Omental fat pad (tissue), 4 donors: Measurements from ENCODE around the gene RCCD1. TPM values are rescaled to one million over a fixed set of nuclear protein-coding genes. Genes with fewer than 3 reads are reported as not detected.
"Not testable (repeated sequence)": the region's sequence is repeated elsewhere in the genome, so short reads cannot be mapped to it uniquely, and the experiment has no call there.

Experiments used
- ATAC-seq: fragments of 150-250 bp; one replicate; pipeline ENCODE4 v1.9.1; 2016; ENCODE audit warnings: mild to moderate bottlenecking, moderate library complexity; ENCODE audit not compliant: low FRiP score
- DNase-seq: peaks from one replicate; pipeline ENCODE4 v3.0.0-alpha.2; 2019; ENCODE audit warnings: low spot score
- total RNA-seq, 4 donors: library from RNA; depleted of rRNA; stranded (reverse); fragments of >200 nt; gene quantifications; one replicate each; pipeline ENCODE4 v1.1.0, GENCODE V29; 2016
- TF ChIP-seq, protein P1 (sequence below), 3 donors: fragments of 450-650 bp; IDR thresholded peaks; one replicate each; pipeline ENCODE4 v1.5.1; 2016 to 2017; ENCODE audit warnings: antibody characterized with exemption in 3 of 3, mild to moderate bottlenecking in 3 of 3, moderate library complexity in 2 of 3

RCCD1 gene
- total RNA-seq, 4 donors from 2014 or later, result 2.6 to 6.6 (median 5.0) TPM

DNA sequence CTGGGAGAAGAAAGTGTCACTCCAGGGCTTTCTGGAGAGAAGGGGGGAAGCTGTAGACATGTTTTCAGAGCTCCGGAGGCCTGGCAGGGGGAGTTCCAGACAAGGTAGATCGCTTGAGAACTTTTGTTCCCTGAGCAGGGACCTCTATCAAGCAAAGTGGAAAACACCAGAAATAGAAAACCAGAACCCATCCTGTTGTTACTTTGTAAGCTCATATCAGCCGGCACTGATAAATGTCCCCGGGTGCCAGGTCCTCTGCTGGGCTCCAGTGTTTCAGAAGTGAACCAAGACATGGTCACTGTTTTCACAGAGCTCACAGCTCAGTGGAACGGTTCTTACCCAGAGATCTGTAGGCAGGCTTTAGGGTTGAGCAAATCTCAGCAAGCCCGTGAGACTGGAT, 35.8 kb upstream of the RCCD1 start:
- DNase-seq, result no peak
- TF ChIP-seq, protein P1, sequence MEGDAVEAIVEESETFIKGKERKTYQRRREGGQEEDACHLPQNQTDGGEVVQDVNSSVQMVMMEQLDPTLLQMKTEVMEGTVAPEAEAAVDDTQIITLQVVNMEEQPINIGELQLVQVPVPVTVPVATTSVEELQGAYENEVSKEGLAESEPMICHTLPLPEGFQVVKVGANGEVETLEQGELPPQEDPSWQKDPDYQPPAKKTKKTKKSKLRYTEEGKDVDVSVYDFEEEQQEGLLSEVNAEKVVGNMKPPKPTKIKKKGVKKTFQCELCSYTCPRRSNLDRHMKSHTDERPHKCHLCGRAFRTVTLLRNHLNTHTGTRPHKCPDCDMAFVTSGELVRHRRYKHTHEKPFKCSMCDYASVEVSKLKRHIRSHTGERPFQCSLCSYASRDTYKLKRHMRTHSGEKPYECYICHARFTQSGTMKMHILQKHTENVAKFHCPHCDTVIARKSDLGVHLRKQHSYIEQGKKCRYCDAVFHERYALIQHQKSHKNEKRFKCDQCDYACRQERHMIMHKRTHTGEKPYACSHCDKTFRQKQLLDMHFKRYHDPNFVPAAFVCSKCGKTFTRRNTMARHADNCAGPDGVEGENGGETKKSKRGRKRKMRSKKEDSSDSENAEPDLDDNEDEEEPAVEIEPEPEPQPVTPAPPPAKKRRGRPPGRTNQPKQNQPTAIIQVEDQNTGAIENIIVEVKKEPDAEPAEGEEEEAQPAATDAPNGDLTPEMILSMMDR (IDR thresholded peaks at IDR 0.05), result no peak
- ATAC-seq, result no peak

DNA sequence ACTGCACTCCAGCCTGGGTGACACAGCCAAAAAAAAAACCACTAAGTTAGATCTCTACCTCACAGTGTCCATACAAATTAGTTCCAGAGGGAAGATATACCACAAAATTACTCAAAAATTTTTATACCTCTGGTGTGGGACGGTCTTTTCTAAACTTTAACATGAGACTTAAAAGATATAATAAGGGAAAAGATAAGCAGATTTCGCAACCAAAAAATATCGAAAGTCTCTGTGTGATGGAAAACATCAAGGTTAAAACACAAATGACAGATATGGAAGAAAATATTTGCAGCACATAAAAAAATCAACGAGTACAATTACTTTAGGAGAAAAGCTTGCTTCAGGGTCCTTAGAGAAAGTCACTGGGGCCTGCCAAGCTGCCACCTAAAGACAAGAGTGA, 32.8 kb upstream of the RCCD1 start:
- DNase-seq, result no peak
- TF ChIP-seq, protein P1 (IDR thresholded peaks at IDR 0.05), result no peak
- ATAC-seq, result no peak

DNA sequence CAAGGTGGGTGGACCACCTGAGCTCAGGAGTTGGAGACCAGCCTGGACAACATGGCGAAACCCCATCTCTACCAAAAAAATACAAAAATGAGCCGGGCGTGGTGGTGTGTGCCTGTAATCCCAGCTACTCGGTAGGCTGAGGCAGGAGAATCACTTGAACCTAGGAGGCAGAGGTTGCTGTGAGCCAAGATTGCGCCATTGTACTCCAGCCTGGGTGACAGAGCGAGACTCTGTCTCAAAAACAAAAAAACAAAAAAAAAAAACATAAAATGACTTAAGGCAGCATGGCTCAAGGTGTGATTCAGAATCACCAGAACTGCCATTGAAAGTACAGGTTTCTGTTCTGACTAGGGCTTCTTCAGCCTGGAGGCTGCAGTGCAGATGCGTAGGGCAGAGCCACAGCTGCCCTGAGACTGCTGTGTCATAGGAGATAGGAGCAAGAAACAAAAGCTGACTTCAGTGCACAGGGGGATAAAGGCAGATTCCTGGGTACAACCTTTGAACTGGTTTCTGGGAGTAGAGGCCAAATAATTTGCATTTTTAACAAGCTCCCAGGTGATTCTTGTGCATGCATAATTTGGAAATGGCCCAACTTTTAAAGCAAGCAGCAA, 31.9 kb upstream of the RCCD1 start:
- ATAC-seq, DNase-seq: not testable (repeated sequence)

DNA sequence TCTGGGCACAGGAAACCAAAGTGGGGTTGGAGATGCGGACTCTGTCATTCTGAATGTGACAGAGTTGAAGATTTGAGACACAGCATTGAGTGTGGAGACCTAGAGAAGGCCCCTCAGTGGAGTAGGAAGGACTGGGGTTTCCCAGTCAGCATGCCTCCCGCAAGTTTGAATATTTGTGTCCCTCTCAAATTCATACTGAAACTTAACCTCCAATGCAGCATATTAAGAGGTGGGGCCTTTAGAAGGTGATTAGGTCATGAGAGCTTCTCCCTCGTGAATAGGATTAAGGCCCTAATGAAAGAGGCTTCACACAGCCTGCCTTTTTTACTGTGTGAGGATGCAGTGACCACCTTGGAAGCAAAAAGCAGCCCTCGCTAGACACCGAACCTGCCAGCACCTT, 30.3 kb upstream of the RCCD1 start:
- DNase-seq (no peak), ATAC-seq (no peak)
- TF ChIP-seq, protein P1 (IDR thresholded peaks at IDR 0.05), result no peak

DNA sequence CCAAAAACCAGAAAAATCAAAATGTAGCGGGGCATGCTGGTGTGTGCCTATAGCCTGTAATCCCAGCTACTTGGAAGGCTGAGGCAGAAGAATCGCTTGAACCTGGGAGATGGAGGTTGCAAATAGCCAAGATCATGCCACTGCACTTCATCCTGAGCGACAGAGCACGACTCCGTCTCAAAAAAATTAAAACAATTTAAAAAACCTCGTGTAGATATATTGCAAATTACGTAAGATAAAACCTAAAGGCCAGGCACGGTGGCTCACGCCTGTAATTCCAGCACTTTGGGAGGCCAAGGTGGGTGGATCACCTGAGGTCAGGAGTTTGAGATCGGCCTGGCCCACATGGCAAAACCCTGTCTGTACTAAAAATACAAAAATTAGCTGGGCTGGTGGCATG, 27.9 kb upstream of the RCCD1 start:
- not testable (repeated sequence) for ATAC-seq, DNase-seq

DNA sequence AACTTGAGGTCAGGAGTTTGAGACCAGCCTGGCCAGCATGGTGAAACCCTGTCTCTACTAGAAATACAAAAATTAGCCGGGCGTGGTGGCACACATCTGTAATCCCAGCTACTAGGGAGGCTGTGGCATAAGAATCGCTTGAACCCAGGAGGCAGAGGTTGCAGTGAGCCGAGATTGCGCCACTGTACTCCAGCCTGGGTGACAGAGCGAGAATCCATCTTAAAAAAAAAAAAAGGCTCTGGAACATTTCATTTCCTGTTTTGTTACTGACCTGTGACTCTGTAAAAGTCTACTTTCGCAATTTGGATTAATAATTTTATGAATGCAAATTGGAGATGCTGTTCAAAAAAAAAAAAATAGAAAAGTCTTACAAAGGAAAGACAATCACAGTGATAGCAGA, 26.6 kb upstream of the RCCD1 start:
- ATAC-seq, DNase-seq: not testable (repeated sequence)

DNA sequence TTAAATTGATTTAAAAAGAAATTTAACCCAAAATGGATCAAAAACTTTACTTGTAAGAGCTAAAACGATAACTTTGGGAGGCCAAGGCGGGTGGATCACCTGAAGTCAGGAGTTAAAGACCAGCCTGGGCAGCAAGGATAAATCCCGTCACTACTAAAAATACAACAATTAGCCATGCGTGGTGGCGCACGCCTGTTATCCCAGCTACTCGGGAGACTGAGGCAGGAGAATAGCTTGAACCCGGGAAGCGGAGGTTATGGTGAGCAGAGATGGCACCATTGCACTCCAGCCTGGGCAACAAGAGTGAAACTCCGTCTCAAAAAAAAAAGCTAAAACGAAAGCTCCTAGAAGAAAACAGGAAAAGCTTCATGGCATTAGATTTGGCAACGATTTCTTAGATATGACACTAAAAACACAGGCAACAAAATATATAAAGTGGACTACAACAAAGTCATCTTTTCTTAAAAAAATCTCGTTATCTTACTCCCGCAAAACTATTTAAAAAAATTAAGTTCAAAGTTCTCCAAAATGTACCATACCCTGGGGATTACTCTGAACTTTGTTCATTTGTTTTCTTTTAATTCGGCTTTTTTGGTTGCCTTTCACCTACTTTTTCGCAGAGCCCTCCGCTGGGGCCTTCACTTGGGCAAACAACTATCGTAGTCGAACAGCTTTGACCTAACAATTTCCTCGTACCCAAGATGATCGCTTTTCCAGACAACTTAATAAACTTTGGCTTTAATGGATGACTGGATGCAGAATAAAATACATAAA, 25.3 kb upstream of the RCCD1 start:
- DNase-seq (no peak), ATAC-seq (no peak)
- TF ChIP-seq, protein P1 (IDR thresholded peaks at IDR 0.05), result no peak

DNA sequence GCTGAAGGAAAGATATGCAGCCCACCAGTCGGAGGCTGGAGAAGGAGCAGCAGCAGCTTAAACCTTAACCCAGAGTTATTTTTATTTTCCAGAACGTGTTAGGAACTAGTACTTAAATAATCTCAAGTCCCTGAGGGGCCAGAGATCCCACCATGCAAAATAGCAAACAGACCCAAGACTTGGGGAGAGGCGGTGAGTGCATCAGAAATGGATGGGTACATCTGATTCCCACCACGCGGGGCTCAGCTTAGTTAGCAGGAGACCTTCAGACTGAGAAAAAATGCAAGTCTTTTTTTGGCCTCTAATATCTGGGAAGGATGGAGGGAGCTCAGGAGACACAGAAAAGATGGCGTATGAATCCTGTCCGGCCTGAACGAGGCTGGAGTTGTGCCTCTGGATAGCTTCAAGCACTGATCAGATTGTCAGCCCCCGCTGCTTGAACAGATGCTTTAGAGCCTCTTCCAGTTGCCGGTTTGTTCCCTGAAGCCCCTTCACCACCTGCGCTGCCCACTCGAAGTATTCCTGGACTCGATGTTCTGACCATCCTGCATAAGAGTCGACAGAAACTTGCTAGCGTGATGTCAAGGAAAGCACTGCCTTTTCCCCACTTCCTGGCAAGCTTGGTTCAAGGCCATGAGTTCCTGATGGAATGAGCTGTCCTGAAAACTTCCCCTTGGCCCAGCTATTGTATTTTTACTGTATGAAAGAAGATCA, 23.7 kb upstream of the RCCD1 start:
- TF ChIP-seq, protein P1 (IDR thresholded peaks at IDR 0.05), result no peak
- ATAC-seq (no peak), DNase-seq (no peak)
